Ascending aorta (tissue), 2 donors: ENCODE results near the gene SAA4. TPM values are rescaled to one million over a fixed set of nuclear protein-coding genes. Genes with fewer than 3 reads are reported as not detected.
A peak's percentile ranks its signal among the peaks of the same experiment; 100 is the strongest.
"Not testable (repeated sequence)": the region's sequence is repeated elsewhere in the genome, so short reads cannot be mapped to it uniquely, and the experiment has no call there.

ENCODE experiments used
- DNase-seq, 2 donors: peaks; one replicate each; pipeline ENCODE4 v3.0.0-alpha.2; 2019; ENCODE audit warnings: low spot score in 2 of 2
- H3K27ac ChIP-seq, 2 donors: fragments of 200-600 bp; sonication (generic); one replicate each; pipeline ENCODE4 v1.5.1; 2016 to 2017; ENCODE audit warnings: mild to moderate bottlenecking in 1 of 2
- H3K27me3 ChIP-seq: fragments of 200-600 bp; sonication (generic); one replicate; pipeline ENCODE4 v1.5.1; 2017
- H3K36me3 ChIP-seq, 2 donors: fragments of 200-600 bp; sonication (generic); one replicate each; pipeline ENCODE4 v1.5.1; 2016
- H3K4me1 ChIP-seq, 2 donors: fragments of 200-600 bp; sonication (generic); one replicate each; pipeline ENCODE4 v1.5.1; 2016 to 2017; ENCODE audit warnings: mild to moderate bottlenecking in 1 of 2
- H3K4me3 ChIP-seq, 2 donors: fragments of 200-600 bp; sonication (generic); one replicate each; pipeline ENCODE4 v1.5.1; 2016 to 2017; ENCODE audit warnings: mild to moderate bottlenecking in 1 of 2
- H3K9me3 ChIP-seq, 2 donors: fragments of 200-600 bp; sonication (generic); one replicate each; pipeline ENCODE4 v1.5.1; 2016
- intact Hi-C: fragments of 100-400 bp; cut with DNase I; formaldehyde crosslinking; loops from one replicate; pipeline ENCODE4 v1.15.1; 2023
- total RNA-seq: library from RNA; depleted of rRNA; stranded (reverse); fragments of >200 nt; gene quantifications from one replicate; pipeline ENCODE4 v1.1.0, GENCODE V29; 2016
- TF ChIP-seq, protein P1 (sequence below), 3 experiments: fragments of 200-600 bp in 2 of 3; fragments of 450-650 bp in 1 of 3; sonication (generic) in 2 of 3; IDR thresholded peaks; one replicate each; pipeline ENCODE4 v1.5.1; 2016 to 2019; ENCODE audit warnings: antibody characterized with exemption in 3 of 3, mild to moderate bottlenecking in 1 of 3, moderate library complexity in 1 of 3

Gene SAA4
- total RNA-seq, 1 donor from 2014 or later: not detected

DNA sequence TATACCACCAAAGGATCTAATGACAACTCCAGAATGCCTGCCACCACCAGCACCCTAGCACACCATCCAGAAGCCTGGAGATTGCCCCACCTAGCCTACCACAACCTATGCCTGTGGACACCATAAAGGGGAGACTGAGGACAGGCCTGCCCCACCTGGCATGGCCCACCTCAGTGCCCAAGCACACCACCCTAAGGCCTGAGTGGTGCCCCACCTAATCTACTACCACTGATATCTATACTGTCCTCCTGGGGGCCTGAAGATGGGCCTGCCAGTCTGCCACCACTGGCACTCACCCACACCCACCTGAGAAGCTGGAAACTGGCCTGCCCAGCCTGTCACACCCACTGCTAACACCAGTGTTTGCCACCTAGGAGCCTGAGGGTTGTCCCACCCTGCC lies 31.8 kb downstream of the SAA4 start:
- Histone ChIP-seq H3K4me3 (no peak overlapping the region), H3K9me3 (no peaks in the 10 kb centered on the region), H3K27me3 (no peaks in the 10 kb centered on the region), H3K36me3 (no peaks in the 10 kb centered on the region), H3K4me1 (no peaks in the 10 kb centered on the region), H3K27ac (no peak overlapping the region)
- TF ChIP-seq, protein P1, sequence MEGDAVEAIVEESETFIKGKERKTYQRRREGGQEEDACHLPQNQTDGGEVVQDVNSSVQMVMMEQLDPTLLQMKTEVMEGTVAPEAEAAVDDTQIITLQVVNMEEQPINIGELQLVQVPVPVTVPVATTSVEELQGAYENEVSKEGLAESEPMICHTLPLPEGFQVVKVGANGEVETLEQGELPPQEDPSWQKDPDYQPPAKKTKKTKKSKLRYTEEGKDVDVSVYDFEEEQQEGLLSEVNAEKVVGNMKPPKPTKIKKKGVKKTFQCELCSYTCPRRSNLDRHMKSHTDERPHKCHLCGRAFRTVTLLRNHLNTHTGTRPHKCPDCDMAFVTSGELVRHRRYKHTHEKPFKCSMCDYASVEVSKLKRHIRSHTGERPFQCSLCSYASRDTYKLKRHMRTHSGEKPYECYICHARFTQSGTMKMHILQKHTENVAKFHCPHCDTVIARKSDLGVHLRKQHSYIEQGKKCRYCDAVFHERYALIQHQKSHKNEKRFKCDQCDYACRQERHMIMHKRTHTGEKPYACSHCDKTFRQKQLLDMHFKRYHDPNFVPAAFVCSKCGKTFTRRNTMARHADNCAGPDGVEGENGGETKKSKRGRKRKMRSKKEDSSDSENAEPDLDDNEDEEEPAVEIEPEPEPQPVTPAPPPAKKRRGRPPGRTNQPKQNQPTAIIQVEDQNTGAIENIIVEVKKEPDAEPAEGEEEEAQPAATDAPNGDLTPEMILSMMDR (IDR thresholded peaks at IDR 0.05): no peak
- intact Hi-C loops: no loop called here
- DNase-seq: no peak

DNA sequence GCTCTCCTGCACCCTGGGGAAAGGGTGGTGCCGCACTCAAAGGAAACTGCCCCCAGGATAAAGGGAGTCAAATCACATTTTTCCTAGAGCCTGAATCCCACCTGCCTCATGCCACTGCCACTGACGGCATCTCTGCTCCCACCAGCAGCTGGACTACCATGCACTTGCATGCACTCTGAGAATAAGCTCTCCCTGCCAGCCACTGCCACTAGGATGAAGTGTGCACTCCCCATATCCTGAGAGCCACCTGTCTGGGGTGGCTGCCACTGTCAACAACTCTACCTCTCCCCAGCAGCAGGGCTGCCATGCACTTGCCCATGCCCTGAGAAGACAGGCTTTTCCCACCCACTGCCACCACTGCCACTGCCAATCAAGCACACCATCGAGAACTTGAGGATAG lies 32.4 kb downstream of the SAA4 start:
- Histone ChIP-seq H3K36me3 (no peaks in the 10 kb centered on the region), H3K9me3 (no peaks in the 10 kb centered on the region), H3K4me1 (no peaks in the 10 kb centered on the region), H3K27me3 (no peaks in the 10 kb centered on the region), H3K4me3 (no peak overlapping the region), H3K27ac (no peak overlapping the region)
- TF ChIP-seq, protein P1 (IDR thresholded peaks at IDR 0.05): no peak
- no peak for DNase-seq
- intact Hi-C loops: no loop called here

DNA sequence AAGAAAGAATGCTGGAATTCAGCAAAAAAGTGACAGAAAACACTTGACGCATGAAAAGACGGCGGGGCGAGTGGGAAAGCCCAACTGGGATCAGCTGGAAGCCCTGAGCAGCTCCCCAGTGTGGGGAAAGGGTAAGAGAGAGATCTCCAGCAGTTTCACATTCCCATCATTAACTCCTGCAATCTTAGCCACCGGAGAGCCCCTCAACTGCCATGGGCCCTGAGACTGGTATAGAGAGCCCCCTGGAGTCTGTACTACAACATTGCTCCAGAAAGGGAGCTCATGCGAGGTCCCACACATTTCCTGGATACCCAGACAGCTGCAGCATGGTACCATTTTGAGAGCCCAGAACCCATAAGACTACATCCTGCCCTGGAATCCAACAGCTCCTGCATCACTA lies 32.9 kb downstream of the SAA4 start:
- no peak for DNase-seq
- H3K27me3 ChIP-seq: no peaks in the 10 kb centered on the region
- intact Hi-C loops: no loop called here
- TF ChIP-seq, protein P1 (IDR thresholded peaks at IDR 0.05): peak in 1 of 3 experiments; percentile 16
- no peaks in the 10 kb centered on the region for H3K9me3 ChIP-seq
- no peak overlapping the region for H3K4me3 ChIP-seq
- H3K4me1 ChIP-seq: no peaks in the 10 kb centered on the region
- no peaks in the 10 kb centered on the region for H3K36me3 ChIP-seq
- H3K27ac ChIP-seq: no peak overlapping the region

DNA sequence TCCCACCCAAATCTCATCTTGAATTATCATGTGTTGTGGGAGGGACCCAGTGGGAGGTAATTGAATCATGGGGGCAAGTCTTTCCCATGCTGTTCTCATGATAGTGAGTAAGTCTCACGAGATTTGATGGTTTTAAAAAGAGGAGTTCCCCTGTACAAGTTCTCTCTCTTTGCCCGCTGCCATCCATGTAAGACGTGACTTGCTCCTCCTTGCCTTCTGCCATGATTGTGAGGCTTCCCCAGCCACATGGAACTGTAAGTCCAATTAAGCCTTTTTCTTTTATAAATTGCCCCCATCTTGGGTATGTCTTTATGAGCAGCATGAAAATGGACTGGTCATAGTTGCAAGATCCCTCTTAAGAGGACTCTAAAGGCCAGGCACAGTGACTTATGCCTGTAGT lies 38.9 kb downstream of the SAA4 start:
- DNase-seq, H3K27ac ChIP-seq, H3K4me1 ChIP-seq, intact Hi-C loops, H3K4me3 ChIP-seq, H3K9me3 ChIP-seq, H3K27me3 ChIP-seq, H3K36me3 ChIP-seq: not testable (repeated sequence)

DNA sequence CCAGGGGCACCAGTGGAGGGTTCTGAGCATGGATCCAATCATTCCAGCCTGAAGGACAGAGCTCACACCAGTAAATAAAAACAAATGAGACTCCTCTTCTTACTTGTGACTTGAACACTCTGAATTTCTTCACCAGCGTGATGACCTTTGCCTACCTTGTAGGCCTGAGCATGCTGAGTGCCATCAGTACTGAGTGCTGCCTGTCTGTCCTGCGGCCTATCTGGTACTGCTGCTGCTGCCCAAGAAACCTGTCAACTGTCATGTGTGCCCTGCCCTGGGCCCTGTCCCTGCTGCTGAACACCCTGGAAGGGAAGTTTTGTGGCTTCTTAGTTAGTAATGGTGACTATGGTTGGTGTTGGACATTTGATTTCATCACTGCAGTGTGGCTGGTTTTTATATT lies 40.1 kb downstream of the SAA4 start:
- intact Hi-C loops: no loop called here
- no peak for DNase-seq

DNA sequence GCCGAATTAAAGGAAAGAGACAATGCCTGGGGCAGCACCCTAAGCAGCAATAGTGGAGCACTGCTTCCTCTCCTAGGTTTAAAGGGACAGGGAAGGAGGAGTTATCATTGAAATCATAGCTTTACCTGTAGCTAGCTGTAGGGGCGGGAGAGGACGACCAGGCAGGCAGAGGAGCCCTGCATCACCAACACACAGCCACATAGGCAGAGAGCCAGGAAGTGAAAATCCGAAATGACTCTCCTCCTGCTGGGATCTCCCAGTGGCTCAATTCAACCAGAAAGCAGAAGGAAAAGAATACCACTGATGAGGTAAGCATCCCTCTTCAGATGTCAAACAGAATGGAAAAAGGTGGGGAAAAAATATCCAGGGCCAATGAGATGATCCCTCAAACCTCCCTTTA lies 43.6 kb downstream of the SAA4 start:
- no peaks in the 10 kb centered on the region for H3K27me3 ChIP-seq
- no peaks in the 10 kb centered on the region for H3K36me3 ChIP-seq
- no peaks in the 10 kb centered on the region for H3K9me3 ChIP-seq
- TF ChIP-seq, protein P1 (IDR thresholded peaks at IDR 0.05): no peak
- intact Hi-C loops: no loop called here
- H3K27ac ChIP-seq: no peak overlapping the region
- H3K4me3 ChIP-seq: no peak overlapping the region
- no peaks in the 10 kb centered on the region for H3K4me1 ChIP-seq
- no peak for DNase-seq

More for the DNA sequence above, 40.1 kb downstream of the SAA4 start:
- no peaks in the 10 kb centered on the region for H3K4me1 ChIP-seq
- no peaks in the 10 kb centered on the region for H3K27me3 ChIP-seq
- no peaks in the 10 kb centered on the region for H3K36me3 ChIP-seq
- TF ChIP-seq, protein P1 (IDR thresholded peaks at IDR 0.05): no peak
- no peak overlapping the region for H3K27ac ChIP-seq
- H3K9me3 ChIP-seq: no peaks in the 10 kb centered on the region
- no peak overlapping the region for H3K4me3 ChIP-seq
